K562 (cell line): ENCODE measurements around the gene ZNF474. TPM values are rescaled to one million over a fixed set of nuclear protein-coding genes. Genes with fewer than 3 reads are reported as not detected.

Experiments used
- ATF7 ChIP-seq: fragments of 450-650 bp; IDR thresholded peaks from 2 replicates; pipeline ENCODE4 v1.7.1; 2014; ENCODE audit warnings: mild to moderate bottlenecking, moderate library complexity
- CBFB ChIP-seq: sonication (generic); formaldehyde crosslinking; IDR thresholded peaks from 2 replicates; pipeline ENCODE4 v1.4.0; 2020; ENCODE audit warnings: mild to moderate bottlenecking, missing genetic modification reagents
- CBX3 ChIP-seq, 2 experiments: IDR thresholded peaks; 1 replicate in 1 of 2; 2 replicates in 1 of 2; pipeline ENCODE4 v1.6.1; 2012; ENCODE audit warnings: inconsistent platforms in 2 of 2, low read length in 2 of 2, borderline replicate concordance in 1 of 2, control low read depth in 1 of 2
- FUS ChIP-seq: fragments of 200-400 bp; formaldehyde crosslinking; optimal IDR thresholded peaks from 2 replicates; pipeline ENCODE3; 2017; ENCODE audit warnings: low read depth, low read length
- LEF1 ChIP-seq: fragments of 450-650 bp; IDR thresholded peaks from 2 replicates; pipeline ENCODE4 v1.6.1; 2016; ENCODE audit warnings: mild to moderate bottlenecking
- MCM7 ChIP-seq, 2 experiments: fragments of 450-650 bp; IDR thresholded peaks; 2 replicates each; pipeline ENCODE4 v1.6.1; 2016 to 2018
- MTA2 ChIP-seq: fragments of 450-650 bp; IDR thresholded peaks from 2 replicates; pipeline ENCODE4 v1.6.1; 2016; ENCODE audit warnings: low read depth
- NEUROD1 ChIP-seq: fragments of 150-350 bp; IDR thresholded peaks from 2 replicates; pipeline ENCODE4 v1.6.1; 2014; ENCODE audit warnings: borderline replicate concordance, low read length, low read depth; ENCODE audit not compliant: partially characterized antibody
- NFE2L1 ChIP-seq: fragments of 450-650 bp; IDR thresholded peaks from 2 replicates; pipeline ENCODE4 v1.6.1; 2016; ENCODE audit warnings: missing genetic modification characterization, low read depth, mild to moderate bottlenecking, missing compliant biosample characterization, moderate library complexity, borderline replicate concordance
- RBM17 ChIP-seq: fragments of 200-400 bp; formaldehyde crosslinking; IDR thresholded peaks from 2 replicates; pipeline ENCODE4 v1.6.1; 2017; ENCODE audit warnings: low read depth, mild to moderate bottlenecking, low read length, borderline replicate concordance
- SMAD3 ChIP-seq: fragments of 450-650 bp; formaldehyde crosslinking; conservative IDR thresholded peaks from 2 replicates; pipeline ENCODE4 v1.4.0; 2020; ENCODE audit warnings: mild to moderate bottlenecking
- SMARCC2 ChIP-seq: fragments of 450-650 bp; IDR thresholded peaks from 2 replicates; pipeline ENCODE4 v1.6.1; 2017; ENCODE audit warnings: antibody characterized with exemption, moderate library complexity, mild to moderate bottlenecking, low read depth
- STAT5A ChIP-seq: IDR thresholded peaks from 2 replicates; pipeline ENCODE4 v1.6.1; 2012; ENCODE audit warnings: low read length, inconsistent platforms, borderline replicate concordance
- TCF7 ChIP-seq: sonication (generic); IDR thresholded peaks from 2 replicates; pipeline ENCODE4 v1.6.1; 2016; ENCODE audit warnings: antibody characterized with exemption, borderline replicate concordance
- ZNF644 ChIP-seq: fragments of 200-800 bp; sonication (Bioruptor generic); IDR thresholded peaks from 2 replicates; pipeline ENCODE4 v1.6.1; 2016; ENCODE audit warnings: low read depth, missing genetic modification characterization, missing compliant biosample characterization
- ZNF77 ChIP-seq: fragments of 250-450 bp; sonication (Bioruptor Pico); IDR thresholded peaks from 2 replicates; pipeline ENCODE4 v1.5.0; 2020
- polyA plus RNA-seq, 8 experiments: library from polyadenylated mRNA; depleted of rRNA in 4 of 8; stranded (reverse) in 5 of 8; unstranded in 3 of 8; fragments of >200 nt; fragmentation: Nextera tagmentation in 2 of 8; fragmentation: Illumina TruSeq in 1 of 8; extraction: Ambion mirVana in 2 of 8; extraction: Trizol in 1 of 8; gene quantifications; 2 replicates each; pipeline versions ENCODE4 v1.2.1 to v1.2.3, GENCODE V29; 2011 to 2014; ENCODE audit warnings: inconsistent platforms in 1 of 8, missing spikeins in 1 of 8
- total RNA-seq, 7 experiments: library from RNA; depleted of rRNA in 6 of 7; stranded (reverse); fragments of >200 nt in 6 of 7; fragmentation: Illumina TruSeq in 2 of 7; extraction: Trizol in 2 of 7; gene quantifications; 2 replicates each; pipeline versions ENCODE4 v1.2.1 to v1.2.3, GENCODE V29; 2011 to 2021; ENCODE audit warnings: low replicate concordance in 1 of 7
- TF ChIP-seq, protein P1 (sequence below): sonication (generic); formaldehyde crosslinking; IDR thresholded peaks from 2 replicates; pipeline ENCODE4 v1.9.0; 2022; ENCODE audit warnings: mild to moderate bottlenecking, missing genetic modification reagents
- TF ChIP-seq, protein P2 (sequence below): sonication (generic); formaldehyde crosslinking; IDR thresholded peaks from 2 replicates; pipeline ENCODE4 v1.8.1; 2023; ENCODE audit warnings: mild to moderate bottlenecking, missing genetic modification reagents, moderate library complexity
- TF ChIP-seq, protein P3 (sequence below), 3 experiments: fragments of 200-800 bp in 1 of 3; sonication (Bioruptor generic) in 1 of 3; sonication (generic) in 1 of 3; formaldehyde crosslinking in 1 of 3; IDR thresholded peaks; 2 replicates each; pipeline versions ENCODE4 v1.6.1 to v1.8.0; 2016 to 2022; ENCODE audit warnings: mild to moderate bottlenecking in 2 of 3, missing compliant biosample characterization in 2 of 3, missing genetic modification characterization in 2 of 3, missing genetic modification reagents in 1 of 3
- TF ChIP-seq, protein P4 (sequence below), 2 experiments: fragments of 450-650 bp in 1 of 2; sonication (generic) in 1 of 2; formaldehyde crosslinking in 1 of 2; IDR thresholded peaks in 1 of 2; conservative IDR thresholded peaks in 1 of 2; 2 replicates each; pipeline versions ENCODE4 v1.6.1 to v1.8.1; 2016 to 2023; ENCODE audit warnings: mild to moderate bottlenecking in 2 of 2, moderate library complexity in 2 of 2, inconsistent platforms in 1 of 2, missing genetic modification reagents in 1 of 2
- TF ChIP-seq, protein P5 (sequence below), 2 experiments: fragments of 450-650 bp in 1 of 2; sonication (generic) in 1 of 2; formaldehyde crosslinking; conservative IDR thresholded peaks; 2 replicates each; pipeline versions ENCODE4 v1.4.0 to v1.8.1; 2020 to 2022; ENCODE audit warnings: mild to moderate bottlenecking in 1 of 2, missing genetic modification reagents in 1 of 2

Gene ZNF474
- total and polyA plus RNA-seq, 9 of the 15 experiments (the other 6 are each of a cell fraction or from before 2014, with no cell fraction given) = 0.16 to 0.62 (median 0.39) TPM

DNA sequence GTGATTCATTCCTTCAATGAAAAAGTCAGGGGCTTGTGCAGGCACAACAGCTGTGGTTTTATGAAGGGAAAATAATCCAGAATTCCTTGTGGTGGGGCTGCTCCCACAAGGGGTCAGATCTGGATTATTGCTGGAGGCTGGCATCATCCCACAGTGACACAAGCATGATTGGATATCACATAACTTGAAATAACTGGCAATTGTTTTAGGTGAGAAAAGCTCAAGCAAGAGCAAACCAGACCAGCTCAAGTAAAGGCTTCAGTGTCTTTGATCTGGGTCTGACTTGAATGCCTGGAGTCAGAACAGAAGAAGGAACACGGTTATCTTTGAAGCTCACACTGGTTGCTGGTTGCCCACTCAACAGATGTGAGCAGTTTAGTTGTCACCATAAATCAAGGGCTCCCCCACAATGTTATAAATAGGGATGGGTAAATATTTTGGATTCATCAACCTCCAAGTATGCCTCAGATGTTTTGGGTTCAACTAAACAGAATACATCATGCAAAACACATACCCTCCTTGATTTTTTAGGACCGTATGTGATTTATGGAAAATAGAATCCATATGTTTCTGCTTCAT is 3.1 kb upstream of the ZNF474 start (continued):
- TF ChIP-seq SMARCC2 (peak; percentile 83; the same call in 1 of the 2 replicates), FUS (no peak), ZNF77 (no peak), RBM17 (no peak), ZNF644 (tag) (no peak), TCF7 (peak; percentile 95; the same call in 1 of the 2 replicates), LEF1 (peak; percentile 94), CBX3 (IDR thresholded peaks at IDR 0.05; ENCODE audit: borderline replicate concordance in 1 of 2, low read length in 2 of 2) (peak in 1 of 2 experiments; percentile 46; a peak in 1 of 3 replicates), NFE2L1 (no peak), CBFB (CRISPR knock-in tag) (no peak), NEUROD1 (peak; percentile 67), MTA2 (peak; percentile 92), ATF7 (no peak), STAT5A (peak; percentile 93), SMAD3 (CRISPR knock-in tag) (no peak), MCM7 (IDR thresholded peaks at IDR 0.05) (no peak)
- TF ChIP-seq, protein P1, sequence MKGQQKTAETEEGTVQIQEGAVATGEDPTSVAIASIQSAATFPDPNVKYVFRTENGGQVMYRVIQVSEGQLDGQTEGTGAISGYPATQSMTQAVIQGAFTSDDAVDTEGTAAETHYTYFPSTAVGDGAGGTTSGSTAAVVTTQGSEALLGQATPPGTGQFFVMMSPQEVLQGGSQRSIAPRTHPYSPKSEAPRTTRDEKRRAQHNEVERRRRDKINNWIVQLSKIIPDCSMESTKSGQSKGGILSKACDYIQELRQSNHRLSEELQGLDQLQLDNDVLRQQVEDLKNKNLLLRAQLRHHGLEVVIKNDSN (CRISPR knock-in tag) = no peak
- TF ChIP-seq, protein P2, sequence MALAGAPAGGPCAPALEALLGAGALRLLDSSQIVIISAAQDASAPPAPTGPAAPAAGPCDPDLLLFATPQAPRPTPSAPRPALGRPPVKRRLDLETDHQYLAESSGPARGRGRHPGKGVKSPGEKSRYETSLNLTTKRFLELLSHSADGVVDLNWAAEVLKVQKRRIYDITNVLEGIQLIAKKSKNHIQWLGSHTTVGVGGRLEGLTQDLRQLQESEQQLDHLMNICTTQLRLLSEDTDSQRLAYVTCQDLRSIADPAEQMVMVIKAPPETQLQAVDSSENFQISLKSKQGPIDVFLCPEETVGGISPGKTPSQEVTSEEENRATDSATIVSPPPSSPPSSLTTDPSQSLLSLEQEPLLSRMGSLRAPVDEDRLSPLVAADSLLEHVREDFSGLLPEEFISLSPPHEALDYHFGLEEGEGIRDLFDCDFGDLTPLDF (CRISPR knock-in tag) = 0 out of 2 replicates have a peak, but pooled peaks have one; percentile 20
- TF ChIP-seq, protein P3, sequence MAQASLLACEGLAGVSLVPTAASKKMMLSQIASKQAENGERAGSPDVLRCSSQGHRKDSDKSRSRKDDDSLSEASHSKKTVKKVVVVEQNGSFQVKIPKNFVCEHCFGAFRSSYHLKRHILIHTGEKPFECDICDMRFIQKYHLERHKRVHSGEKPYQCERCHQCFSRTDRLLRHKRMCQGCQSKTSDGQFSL (CRISPR knock-in tag; IDR thresholded peaks at IDR 0.05) = peak; percentile 64
- TF ChIP-seq, protein P3 (tag; IDR thresholded peaks at IDR 0.05) = no peak
- TF ChIP-seq, protein P4, sequence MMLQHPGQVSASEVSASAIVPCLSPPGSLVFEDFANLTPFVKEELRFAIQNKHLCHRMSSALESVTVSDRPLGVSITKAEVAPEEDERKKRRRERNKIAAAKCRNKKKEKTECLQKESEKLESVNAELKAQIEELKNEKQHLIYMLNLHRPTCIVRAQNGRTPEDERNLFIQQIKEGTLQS (IDR thresholded peaks at IDR 0.05) = peak; percentile 27; the same call in 1 of the 2 replicates
- TF ChIP-seq, protein P4 (CRISPR knock-in tag; conservative IDR thresholded peaks at IDR 0.05) = no peak; the same call in 1 of the 2 replicates
- TF ChIP-seq, protein P5, sequence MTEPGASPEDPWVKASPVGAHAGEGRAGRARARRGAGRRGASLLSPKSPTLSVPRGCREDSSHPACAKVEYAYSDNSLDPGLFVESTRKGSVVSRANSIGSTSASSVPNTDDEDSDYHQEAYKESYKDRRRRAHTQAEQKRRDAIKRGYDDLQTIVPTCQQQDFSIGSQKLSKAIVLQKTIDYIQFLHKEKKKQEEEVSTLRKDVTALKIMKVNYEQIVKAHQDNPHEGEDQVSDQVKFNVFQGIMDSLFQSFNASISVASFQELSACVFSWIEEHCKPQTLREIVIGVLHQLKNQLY (CRISPR knock-in tag; conservative IDR thresholded peaks at IDR 0.05) = no peak
